RWPE2 (cell line): Measurements from ENCODE around the gene PRDM2.

ENCODE experiments used
- ATAC-seq: fragments of 200-7000 bp; cut with Tn5 transposase; 3 replicates; pipeline ENCODE4 v1.9.1; 2021; ENCODE audit warnings: low read depth
- DNase-seq: peaks from one replicate; pipeline ENCODE4 v3.0.0-alpha.2; 2020; ENCODE audit warnings: low spot score
- H3K27ac ChIP-seq: fragments of 450-650 bp; 2 replicates; pipeline ENCODE4 v1.5.1; 2017; ENCODE audit warnings: mild to moderate bottlenecking; ENCODE audit not compliant: poor library complexity, severe bottlenecking
- H3K27me3 ChIP-seq: fragments of 250-450 bp; sonication (Bioruptor Pico); 2 replicates; pipeline ENCODE4 v1.5.1; 2021; ENCODE audit warnings: mild to moderate bottlenecking, moderate library complexity; ENCODE audit not compliant: insufficient read depth, poor library complexity, severe bottlenecking
- H3K36me3 ChIP-seq: fragments of 250-450 bp; sonication (Bioruptor Pico); 2 replicates; pipeline ENCODE4 v1.5.1; 2020; ENCODE audit warnings: low read depth, mild to moderate bottlenecking, moderate library complexity
- H3K4me1 ChIP-seq: fragments of 250-450 bp; sonication (Bioruptor Pico); 2 replicates; pipeline ENCODE4 v1.5.1; 2021; ENCODE audit warnings: mild to moderate bottlenecking, moderate library complexity; ENCODE audit not compliant: insufficient read depth, poor library complexity, severe bottlenecking
- H3K4me3 ChIP-seq: fragments of 250-450 bp; sonication (Bioruptor Pico); 2 replicates; pipeline ENCODE4 v1.5.1; 2021; ENCODE audit warnings: mild to moderate bottlenecking, moderate library complexity; ENCODE audit not compliant: severe bottlenecking
- H3K9me3 ChIP-seq: fragments of 250-450 bp; sonication (Bioruptor Pico); 2 replicates; pipeline ENCODE4 v1.5.1; 2021; ENCODE audit warnings: mild to moderate bottlenecking, moderate library complexity; ENCODE audit not compliant: severe bottlenecking
- CTCF ChIP-seq: fragments of 450-650 bp; IDR thresholded peaks from one replicate; pipeline ENCODE4 v1.5.1; 2017; ENCODE audit warnings: mild to moderate bottlenecking, moderate library complexity; ENCODE audit not compliant: poor library complexity, severe bottlenecking

Gene PRDM2

GRCh38 chr1:13703128-13703513 lies 3.1 kb downstream of the PRDM2 start:
- Histone ChIP-seq H3K36me3 (no peaks in the 10 kb centered on the region), H3K27me3 (no peaks in the 10 kb centered on the region), H3K4me1 (peaks cover 3% of the 10 kb centered on the region), H3K4me3 (no peak overlapping the region), H3K9me3 (no peaks in the 10 kb centered on the region), H3K27ac (no peak overlapping the region)
- TF ChIP-seq CTCF: no peak
- DNase-seq (no peak), ATAC-seq (no peak)

- ATAC-seq (no peak), DNase-seq (no peak)
- H3K9me3 ChIP-seq: no peaks in the 10 kb centered on the region
- H3K4me1 ChIP-seq: peaks cover 4% of the 10 kb centered on the region
- no peaks in the 10 kb centered on the region for H3K27me3 ChIP-seq
- H3K4me3 ChIP-seq: no peak overlapping the region
- no peaks in the 10 kb centered on the region for H3K36me3 ChIP-seq
- no peak overlapping the region for H3K27ac ChIP-seq
- TF ChIP-seq CTCF: no peak
These were observed 3.8 kb downstream of the PRDM2 start for GRCh38 chr1:13703558-13704490.

GRCh38 chr1:13706046-13706445 lies 6.1 kb downstream of the PRDM2 start:
- no peaks in the 10 kb centered on the region for H3K9me3 ChIP-seq
- peaks cover 3% of the 10 kb centered on the region for H3K4me1 ChIP-seq
- ATAC-seq (no peak), DNase-seq (no peak)
- TF ChIP-seq CTCF: no peak
- no peak overlapping the region for H3K27ac ChIP-seq
- H3K27me3 ChIP-seq: no peaks in the 10 kb centered on the region
- no peak overlapping the region for H3K4me3 ChIP-seq
- H3K36me3 ChIP-seq: no peaks in the 10 kb centered on the region

- H3K4me3 ChIP-seq: no peak overlapping the region
- no peak overlapping the region for H3K27ac ChIP-seq
- no peak for TF ChIP-seq CTCF
- H3K36me3 ChIP-seq: no peaks in the 10 kb centered on the region
- DNase-seq (no peak), ATAC-seq (no peak)
- no peaks in the 10 kb centered on the region for H3K27me3 ChIP-seq
- H3K9me3 ChIP-seq: no peaks in the 10 kb centered on the region
- peaks cover 3% of the 10 kb centered on the region for H3K4me1 ChIP-seq
These were observed 7.2 kb downstream of the PRDM2 start for GRCh38 chr1:13707164-13707563.

GRCh38 chr1:13708380-13708982 lies 8.5 kb downstream of the PRDM2 start:
- TF ChIP-seq CTCF: no peak
- no peaks in the 10 kb centered on the region for H3K36me3 ChIP-seq

More at GRCh38 chr1:13708380-13708982, 8.5 kb downstream of the PRDM2 start:
- Histone ChIP-seq H3K4me3 (no peak overlapping the region), H3K27me3 (no peaks in the 10 kb centered on the region), H3K27ac (no peak overlapping the region), H3K9me3 (no peaks in the 10 kb centered on the region), H3K4me1 (peaks cover 3% of the 10 kb centered on the region)
- ATAC-seq (no peak), DNase-seq (no peak)
